GM23248 (cell line): ENCODE measurements around the gene SEMA5A.

ENCODE experiments used
- EZH2 ChIP-seq: fragments of 200-600 bp; sonication (generic); IDR thresholded peaks from 2 replicates; pipeline ENCODE4 v1.6.1; 2018; ENCODE audit warnings: antibody characterized with exemption, mild to moderate bottlenecking; ENCODE audit not compliant: insufficient read depth, poor library complexity, severe bottlenecking
- EZH2phosphoT487 ChIP-seq: fragments of 200-600 bp; sonication (generic); IDR thresholded peaks from 2 replicates; pipeline ENCODE4 v1.6.1; 2018; ENCODE audit warnings: antibody characterized with exemption, moderate library complexity, mild to moderate bottlenecking, low read depth; ENCODE audit not compliant: insufficient read depth

DNA sequence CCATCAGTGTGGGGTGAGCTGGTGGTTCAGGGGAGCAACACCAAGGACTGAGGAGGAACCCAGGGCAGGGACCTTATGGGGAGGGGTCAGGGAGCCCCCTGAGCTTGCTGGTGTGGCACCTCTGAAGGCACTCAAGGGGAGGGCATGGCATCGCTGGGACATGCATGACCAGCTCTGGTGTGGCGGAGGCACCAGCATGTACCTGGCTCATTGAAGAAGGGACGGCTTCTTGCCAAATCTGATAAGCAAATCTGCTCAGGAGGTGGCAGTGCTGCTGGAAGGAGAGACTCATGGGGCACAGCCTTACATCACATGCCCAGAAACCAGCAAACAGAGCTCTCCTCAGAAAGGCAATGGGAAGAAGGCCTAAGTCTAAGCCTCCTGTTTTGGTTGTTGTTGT is 421.8 kb downstream of the SEMA5A start:
- TF ChIP-seq EZH2 (no peak), EZH2phosphoT487 (no peak)
